HG03175 (cell line): ENCODE measurements around the gene VAMP4.

Experiments
- ATAC-seq: cut with Tn5 transposase; IDR thresholded peaks from one replicate; pipeline ENCODE4 v1.9.1; 2021; ENCODE audit warnings: mild to moderate bottlenecking, moderate library complexity; ENCODE audit not compliant: unreplicated experiment

The VAMP4 gene

GRCh38 chr1:171653796-171654195 lies 88.1 kb downstream of the VAMP4 start:
- ATAC-seq, result no peak

DNA sequence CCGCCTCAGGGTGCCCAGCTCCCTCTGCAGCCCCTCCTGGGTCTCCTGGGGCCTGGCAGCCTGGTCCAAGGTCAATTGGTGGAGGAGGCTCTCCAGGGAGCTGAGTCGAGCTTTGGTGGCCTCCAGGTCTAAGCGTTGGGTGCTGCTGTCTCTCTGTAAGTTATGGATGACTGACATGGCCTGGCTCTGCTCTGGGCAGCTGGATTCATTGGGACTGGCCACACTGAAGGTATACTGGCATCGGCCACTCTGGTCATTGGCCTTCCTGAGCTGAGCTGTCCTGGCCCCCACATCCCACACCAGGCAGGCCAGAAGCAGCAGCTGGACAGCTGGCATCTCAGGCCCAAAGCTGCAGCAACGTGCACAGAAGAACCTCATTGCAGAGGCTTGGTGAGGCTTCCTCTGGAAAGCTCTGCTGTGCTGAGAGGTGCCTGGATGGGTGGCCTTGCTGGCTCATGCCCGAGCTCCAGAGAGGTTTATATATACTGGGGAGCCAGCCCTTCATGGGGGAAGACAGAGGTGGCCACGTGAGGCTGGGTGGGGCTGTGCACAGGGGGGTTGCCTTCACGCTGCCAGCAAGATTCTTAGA lies 89.5 kb downstream of the VAMP4 start, which contains the start of gene MYOC:
MYOC (minus strand) TSS at position 455 of the 589 bp plus-strand sequence; CDS start at position 378, 77 bp downstream.
- no peak for ATAC-seq
